Smooth muscle cell (in vitro differentiated cells): Measurements from ENCODE around the gene ARL6IP1. TPM values are rescaled to one million over a fixed set of nuclear protein-coding genes. Genes with fewer than 3 reads are reported as not detected.
"Not testable (repeated sequence)": the region's sequence is repeated elsewhere in the genome, so short reads cannot be mapped to it uniquely, and the experiment has no call there.

Experiments used
- DNase-seq: peaks from one replicate; lab custom pipeline; 2025; ENCODE audit not compliant: unreplicated experiment; lab: John Stamatoyannopoulos, UW
- H2AFZ ChIP-seq: fragments of 200-600 bp; sonication (generic); 2 replicates; pipeline ENCODE4 v1.6.0; 2016; ENCODE audit warnings: antibody characterized with exemption, low read depth, mild to moderate bottlenecking
- H3F3A ChIP-seq: fragments of 200-600 bp; sonication (generic); 2 replicates; pipeline ENCODE4 v1.6.0; 2017; ENCODE audit warnings: antibody characterized with exemption, low read depth
- H3K27ac ChIP-seq: fragments of 200-600 bp; sonication (generic); 2 replicates; pipeline ENCODE4 v1.5.1; 2016; ENCODE audit warnings: low read depth, mild to moderate bottlenecking
- H3K27me3 ChIP-seq: fragments of 200-600 bp; sonication (generic); 2 replicates; pipeline ENCODE4 v1.6.1; 2016; ENCODE audit warnings: low read depth, mild to moderate bottlenecking
- H3K36me3 ChIP-seq: fragments of 200-600 bp; sonication (generic); 2 replicates; pipeline ENCODE4 v1.5.1; 2016; ENCODE audit warnings: low read depth
- H3K4me1 ChIP-seq: fragments of 200-600 bp; sonication (generic); 2 replicates; pipeline ENCODE4 v1.5.1; 2016; ENCODE audit warnings: low read depth
- H3K4me2 ChIP-seq: fragments of 200-600 bp; sonication (generic); 2 replicates; pipeline ENCODE4 v1.6.0; 2016; ENCODE audit warnings: mild to moderate bottlenecking
- H3K4me3 ChIP-seq: fragments of 200-600 bp; sonication (generic); 2 replicates; pipeline ENCODE4 v1.5.1; 2016; ENCODE audit warnings: mild to moderate bottlenecking
- H3K79me2 ChIP-seq: fragments of 200-600 bp; sonication (generic); 2 replicates; pipeline ENCODE4 v1.6.0; 2016; ENCODE audit warnings: low read depth, mild to moderate bottlenecking
- H3K9ac ChIP-seq: fragments of 200-600 bp; sonication (generic); 2 replicates; pipeline ENCODE4 v1.6.0; 2016; ENCODE audit warnings: low read depth
- H3K9me3 ChIP-seq: fragments of 200-600 bp; sonication (generic); replicated peaks from 2 replicates; pipeline ENCODE4 v1.5.1; 2016; ENCODE audit warnings: low read depth
- H4K20me1 ChIP-seq: fragments of 200-600 bp; sonication (generic); 2 replicates; pipeline ENCODE4 v1.6.0; 2016; ENCODE audit warnings: low read depth
- WGBS: methylation state at CpG from one replicate; pipeline ENCODE4 v1.1.7; 2016; ENCODE audit warnings: low lambda C conversion rate; 5-methylcytosine and 5-hydroxymethylcytosine counted together
- polyA plus RNA-seq: library from polyadenylated mRNA; unstranded; fragments of >200 nt; fragmentation: Nextera tagmentation; extraction: Ambion mirVana; gene quantifications from 2 replicates; pipeline ENCODE4 v1.2.1, GENCODE V29; 2016
- total RNA-seq: library from RNA; depleted of rRNA; stranded (reverse); fragments of >200 nt; gene quantifications from 2 replicates; pipeline ENCODE4 v1.2.3, GENCODE V29; 2014

ARL6IP1 gene
- total and polyA plus RNA-seq, 2 experiments from 2014 or later = 90.6 to 205 TPM

- not testable (repeated sequence) for H3K9me3 ChIP-seq, H3K9ac ChIP-seq, H4K20me1 ChIP-seq, H3K36me3 ChIP-seq, H3F3A ChIP-seq, H3K4me1 ChIP-seq, H3K27me3 ChIP-seq, DNase-seq, H3K4me3 ChIP-seq, H3K79me2 ChIP-seq, H3K27ac ChIP-seq, H2AFZ ChIP-seq, H3K4me2 ChIP-seq
- WGBS = 100% methylated on average over 1 of the region's 1 CpG
Measured at GRCh38 chr16:18777664-18778063, 23.7 kb downstream of the ARL6IP1 start.

DNA sequence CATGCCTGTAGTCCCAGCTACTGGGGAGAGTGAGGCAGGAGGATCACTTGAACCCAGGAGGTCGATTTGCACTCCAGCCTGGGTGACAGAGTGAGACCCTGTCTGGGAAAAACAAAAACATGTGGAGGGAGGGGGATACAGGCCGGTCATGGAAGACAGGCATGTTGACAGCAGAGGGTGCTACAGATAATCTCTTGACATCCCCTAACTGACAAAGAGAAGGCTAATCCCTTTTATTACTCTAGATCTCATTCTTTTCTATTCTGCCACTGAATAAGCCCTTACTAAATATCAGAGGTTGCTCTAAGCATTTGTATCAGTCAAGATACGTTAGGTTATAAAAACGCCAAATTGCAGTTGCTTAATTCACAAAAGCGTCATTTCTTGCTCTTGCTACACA is 25.0 kb downstream of the ARL6IP1 start:
- 82% methylated on average over 5 of the region's 5 CpGs for WGBS

GRCh38 chr16:18774651-18775050 is 26.7 kb downstream of the ARL6IP1 start:
- not testable (repeated sequence) for H3K9ac ChIP-seq
- WGBS = 94% methylated on average over 4 of the region's 4 CpGs

More for the DNA sequence above, 25.0 kb downstream of the ARL6IP1 start:
- H3K4me1 ChIP-seq, H3F3A ChIP-seq, H3K9me3 ChIP-seq, H3K27ac ChIP-seq, H4K20me1 ChIP-seq, H3K4me3 ChIP-seq, H2AFZ ChIP-seq, H3K27me3 ChIP-seq, H3K79me2 ChIP-seq, H3K36me3 ChIP-seq, H3K4me2 ChIP-seq, DNase-seq, H3K9ac ChIP-seq: not testable (repeated sequence)

GRCh38 chr16:18772171-18772570 is 29.2 kb downstream of the ARL6IP1 start:
- H3K27me3 ChIP-seq, H3F3A ChIP-seq, H3K9me3 ChIP-seq, H4K20me1 ChIP-seq, H3K79me2 ChIP-seq, H2AFZ ChIP-seq, H3K9ac ChIP-seq, DNase-seq, H3K36me3 ChIP-seq, H3K27ac ChIP-seq, H3K4me2 ChIP-seq, H3K4me3 ChIP-seq, H3K4me1 ChIP-seq: not testable (repeated sequence)
- 96% methylated on average over 7 of the region's 7 CpGs for WGBS

More at GRCh38 chr16:18774651-18775050, 26.7 kb downstream of the ARL6IP1 start:
- not testable (repeated sequence) for H2AFZ ChIP-seq, H3K4me1 ChIP-seq, H3K9me3 ChIP-seq, H3K27ac ChIP-seq, H3K27me3 ChIP-seq, H4K20me1 ChIP-seq, H3F3A ChIP-seq, H3K4me3 ChIP-seq, H3K4me2 ChIP-seq, H3K36me3 ChIP-seq, DNase-seq, H3K79me2 ChIP-seq

- H4K20me1 ChIP-seq, H3K9ac ChIP-seq, H3K4me3 ChIP-seq, H3K4me2 ChIP-seq, H3K27me3 ChIP-seq, DNase-seq, H3F3A ChIP-seq, H3K79me2 ChIP-seq, H3K9me3 ChIP-seq, H3K4me1 ChIP-seq, H2AFZ ChIP-seq, H3K27ac ChIP-seq, H3K36me3 ChIP-seq: not testable (repeated sequence)
- WGBS = 93% methylated on average over 11 of the region's 11 CpGs
Measured at GRCh38 chr16:18770336-18770962, 30.9 kb downstream of the ARL6IP1 start.

DNA sequence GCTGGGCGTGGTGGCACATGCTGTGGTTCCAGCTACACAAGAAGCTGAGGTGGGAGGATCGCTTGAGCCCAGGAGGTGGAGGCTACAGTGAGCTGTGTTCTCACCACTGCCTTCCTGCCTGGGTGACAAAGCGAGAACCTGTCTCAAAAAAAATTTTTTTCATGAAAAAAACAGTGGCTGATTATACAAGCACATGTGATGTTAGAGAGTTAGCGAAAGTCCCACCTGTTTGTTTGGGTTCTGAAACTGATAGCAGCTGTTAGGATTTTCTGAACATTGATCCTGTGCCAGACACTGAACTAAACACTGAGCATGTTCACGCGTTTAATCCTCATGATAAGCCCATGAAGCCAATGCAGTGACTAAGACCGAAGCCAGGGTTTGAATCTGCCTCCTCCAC is 34.1 kb downstream of the ARL6IP1 start:
- H3K27me3 ChIP-seq, H2AFZ ChIP-seq, H3K79me2 ChIP-seq, H3K4me2 ChIP-seq, H3K9ac ChIP-seq, H3K27ac ChIP-seq, H3K4me1 ChIP-seq, H3K9me3 ChIP-seq, DNase-seq, H4K20me1 ChIP-seq, H3F3A ChIP-seq, H3K36me3 ChIP-seq, H3K4me3 ChIP-seq: not testable (repeated sequence)
- 91% methylated on average over 6 of the region's 7 CpGs for WGBS

- H3K79me2 ChIP-seq, H3K4me2 ChIP-seq, H3K4me3 ChIP-seq, H3K9ac ChIP-seq, H3F3A ChIP-seq, H3K27ac ChIP-seq, H4K20me1 ChIP-seq, H3K9me3 ChIP-seq, H3K27me3 ChIP-seq, H3K36me3 ChIP-seq, H2AFZ ChIP-seq, H3K4me1 ChIP-seq, DNase-seq: not testable (repeated sequence)
- WGBS = 30% methylated on average over 3 of the region's 5 CpGs
Measured at GRCh38 chr16:18762713-18763112, 38.6 kb downstream of the ARL6IP1 start.
